HG02588 (cell line): ENCODE results near the gene IL13RA1.
"Not testable (repeated sequence)": the region's sequence is repeated elsewhere in the genome, so short reads cannot be mapped to it uniquely, and the experiment has no call there.

ENCODE experiments used
- ATAC-seq: cut with Tn5 transposase; IDR thresholded peaks from one replicate; pipeline ENCODE4 v1.9.1; 2021; ENCODE audit warnings: mild to moderate bottlenecking, moderate library complexity; ENCODE audit not compliant: unreplicated experiment

IL13RA1 gene

GRCh38 chrX:118726887-118727685, at the start of gene IL13RA1:
TSS of gene IL13RA1 (plus strand) at chrX:118727606. CDS start at chrX:118727639, 33 bp downstream.
- peak; percentile 59 for ATAC-seq

- no peak for ATAC-seq
Measured at GRCh38 chrX:118679290-118679689, 48.1 kb upstream of the IL13RA1 start.

GRCh38 chrX:118682258-118683014, 45.0 kb upstream of the IL13RA1 start:
- no peak for ATAC-seq

- no peak for ATAC-seq
Measured at GRCh38 chrX:118685393-118685792, 42.0 kb upstream of the IL13RA1 start.

- no peak for ATAC-seq
Measured at GRCh38 chrX:118688935-118689334, 38.5 kb upstream of the IL13RA1 start.

GRCh38 chrX:118693843-118694242, 33.6 kb upstream of the IL13RA1 start:
- ATAC-seq, result no peak

GRCh38 chrX:118694638-118695037, 32.8 kb upstream of the IL13RA1 start:
- ATAC-seq, result no peak

GRCh38 chrX:118698516-118699170, 28.8 kb upstream of the IL13RA1 start:
- no peak for ATAC-seq

GRCh38 chrX:118702741-118703140, 24.7 kb upstream of the IL13RA1 start:
- no peak for ATAC-seq

- ATAC-seq, result no peak
Measured at GRCh38 chrX:118706681-118707080, 20.7 kb upstream of the IL13RA1 start.

GRCh38 chrX:118714521-118714920, 12.9 kb upstream of the IL13RA1 start:
- no peak for ATAC-seq

- not testable (repeated sequence) for ATAC-seq
Measured at GRCh38 chrX:118715917-118716316, 11.5 kb upstream of the IL13RA1 start.

- not testable (repeated sequence) for ATAC-seq
Measured at GRCh38 chrX:118716833-118717232, 10.6 kb upstream of the IL13RA1 start.

GRCh38 chrX:118717678-118718391, 9.6 kb upstream of the IL13RA1 start:
- no peak for ATAC-seq

- ATAC-seq, result no peak
Measured at GRCh38 chrX:118718737-118719136, 8.7 kb upstream of the IL13RA1 start.

GRCh38 chrX:118720058-118720707, 7.2 kb upstream of the IL13RA1 start:
- ATAC-seq, result no peak

- ATAC-seq, result no peak
Measured at GRCh38 chrX:118723376-118723775, 4.0 kb upstream of the IL13RA1 start.

- no peak for ATAC-seq
Measured at GRCh38 chrX:118724365-118724764, 3.0 kb upstream of the IL13RA1 start.

GRCh38 chrX:118724775-118725174, 2.6 kb upstream of the IL13RA1 start:
- ATAC-seq, result no peak

GRCh38 chrX:118726396-118726795, 1.0 kb upstream of the IL13RA1 start:
- ATAC-seq, result no peak
